ENCODE measurements around the gene ZNF761.
A peak's percentile ranks its signal among the peaks of the same experiment; 100 is the strongest.

Gene ZNF761

GRCh38 chr19:53431399-53432087 lies at the start of gene ZNF761:
ZNF761 (plus strand) TSS chr19:53431984; CDS start chr19:53447269, 15,285 bp downstream.
- no peak for TF ChIP-seq CTCF (IDR thresholded peaks at IDR 0.05; ENCODE audit: insufficient read depth, low read depth, low read length, missing control alignments)

GRCh38 chr19:53388168-53388567 lies 43.6 kb upstream of the ZNF761 start:
- DNase-seq (ENCODE audit: low read depth): no peak
- H3K4me3 ChIP-seq (ENCODE audit: low read depth, low read length): no peak overlapping the region
- no peak for TF ChIP-seq CTCF (IDR thresholded peaks at IDR 0.05; ENCODE audit: insufficient read depth, low read depth, low read length, missing control alignments)

More at GRCh38 chr19:53431399-53432087, at the start of gene ZNF761:
- peak within 1 kb of the TSS; percentile 87 for H3K4me3 ChIP-seq (ENCODE audit: low read depth, low read length)
- peak; percentile 97 for DNase-seq (ENCODE audit: low read depth)

- no peak overlapping the region for H3K4me3 ChIP-seq (ENCODE audit: low read depth, low read length)
- TF ChIP-seq CTCF (IDR thresholded peaks at IDR 0.05; ENCODE audit: insufficient read depth, low read depth, low read length, missing control alignments): no peak
- no peak for DNase-seq (ENCODE audit: low read depth)
Observed at GRCh38 chr19:53388904-53389303, 42.9 kb upstream of the ZNF761 start.

GRCh38 chr19:53389571-53389970 lies 42.2 kb upstream of the ZNF761 start:
- DNase-seq (ENCODE audit: low read depth): no peak
- H3K4me3 ChIP-seq (ENCODE audit: low read depth, low read length): no peak overlapping the region
- no peak for TF ChIP-seq CTCF (IDR thresholded peaks at IDR 0.05; ENCODE audit: insufficient read depth, low read depth, low read length, missing control alignments)

- no peak overlapping the region for H3K4me3 ChIP-seq (ENCODE audit: low read depth, low read length)
- no peak for DNase-seq (ENCODE audit: low read depth)
- TF ChIP-seq CTCF (IDR thresholded peaks at IDR 0.05; ENCODE audit: insufficient read depth, low read depth, low read length, missing control alignments): no peak
Observed at GRCh38 chr19:53389978-53390377, 41.8 kb upstream of the ZNF761 start.

- DNase-seq (ENCODE audit: low read depth): peak; percentile 2
- TF ChIP-seq CTCF (IDR thresholded peaks at IDR 0.05; ENCODE audit: insufficient read depth, low read depth, low read length, missing control alignments): no peak
- peak overlapping the region; percentile 38 for H3K4me3 ChIP-seq (ENCODE audit: low read depth, low read length)
Observed at GRCh38 chr19:53394522-53394973, 37.2 kb upstream of the ZNF761 start.

Measured in GM12865 (cell line).